A549 (cell line): ENCODE data around the gene LCN1. TPM values are rescaled to one million over a fixed set of nuclear protein-coding genes. Genes with fewer than 3 reads are reported as not detected.

Source experiments
- ATAC-seq, 2 experiments: fragments of 200-7000 bp in 1 of 2; fragments of >200 bp in 1 of 2; cut with Nextera tagmentation in 1 of 2; cut with Tn5 transposase in 1 of 2; 3 replicates each; pipeline versions ENCODE4 v1.8.0 to v1.9.1; 2018 to 2020; ENCODE audit warnings: mild to moderate bottlenecking in 1 of 2, moderate library complexity in 1 of 2
- CTCF ChIA-PET: fragments of 300-600 bp; sonication (Branson Sonifier 250); formaldehyde crosslinking; extraction: SDS; loops from one replicate; lab custom pipeline; 2021; ENCODE audit warnings: antibody characterized with exemption, inconsistent platforms; lab: Yijun Ruan, JAX
- POLR2A ChIA-PET: fragments of 350-600 bp; formaldehyde crosslinking; extraction: SDS; loops from one replicate; lab custom pipeline; 2021; ENCODE audit warnings: antibody characterized with exemption, inconsistent platforms; lab: Yijun Ruan, JAX
- DNase-seq, 2 experiments: peaks; one replicate each; pipeline versions ENCODE4 v3.0.0 to v3.0.0-alpha.2; 2011 to 2016; ENCODE audit warnings: low read depth in 1 of 2, low spot score in 1 of 2
- FAIRE-seq: peaks from 2 replicates; lab custom pipeline; 2011; peaks lifted over from hg19 to GRCh38; lab: Jason Lieb, UNC
- H3K27ac ChIP-seq, 2 experiments: fragments of >200 bp; sonication (Bioruptor Twin); formaldehyde crosslinking; 3 replicates each; pipeline ENCODE4 v1.5.1; 2016 to 2017
- H3K4me1 ChIP-seq: fragments of >200 bp; sonication (Bioruptor Twin); formaldehyde crosslinking; 3 replicates; pipeline ENCODE4 v1.6.1; 2016
- H3K4me2 ChIP-seq: fragments of >200 bp; sonication (Bioruptor Twin); formaldehyde crosslinking; 3 replicates; pipeline ENCODE4 v1.6.1; 2016
- H3K4me3 ChIP-seq: fragments of >200 bp; sonication (Bioruptor Twin); formaldehyde crosslinking; 3 replicates; pipeline ENCODE4 v1.5.1; 2016
- H3K9me3 ChIP-seq: fragments of >200 bp; sonication (Bioruptor Twin); formaldehyde crosslinking; 3 replicates; pipeline ENCODE4 v1.6.1; 2016
- CBX2 ChIP-seq: fragments of 200-600 bp; sonication (generic); IDR thresholded peaks from 2 replicates; pipeline ENCODE4 v1.6.1; 2016; ENCODE audit warnings: low read depth, mild to moderate bottlenecking, borderline replicate concordance
- EHF ChIP-seq: fragments of 250-450 bp; sonication (Bioruptor Pico); IDR thresholded peaks from 2 replicates; pipeline ENCODE4 v1.5.0; 2020; ENCODE audit warnings: mild to moderate bottlenecking
- ESRRA ChIP-seq: fragments of 150-350 bp; IDR thresholded peaks from 2 replicates; pipeline ENCODE4 v1.6.1; 2014; ENCODE audit warnings: mild to moderate bottlenecking, low read length, borderline replicate concordance
- GATA3 ChIP-seq: IDR thresholded peaks from 2 replicates; pipeline ENCODE4 v1.6.1; 2012; ENCODE audit warnings: borderline replicate concordance
- HDAC2 ChIP-seq: fragments of 200-600 bp; sonication (generic); IDR thresholded peaks from 2 replicates; pipeline ENCODE4 v1.6.1; 2016
- HOXA7 ChIP-seq: fragments of 250-450 bp; sonication (Bioruptor Pico); IDR thresholded peaks from 2 replicates; pipeline ENCODE4 v1.5.0; 2020; ENCODE audit warnings: mild to moderate bottlenecking, moderate library complexity
- HOXB5 ChIP-seq: fragments of 250-450 bp; sonication (Bioruptor Pico); IDR thresholded peaks from 2 replicates; pipeline ENCODE4 v1.5.0; 2020; ENCODE audit warnings: mild to moderate bottlenecking, moderate library complexity
- JUNB ChIP-seq: fragments of >200 bp; sonication (Bioruptor Twin); formaldehyde crosslinking; IDR thresholded peaks from 2 replicates; pipeline ENCODE4 v1.6.1; 2016
- MAZ ChIP-seq: fragments of 150-350 bp; IDR thresholded peaks from 2 replicates; pipeline ENCODE4 v1.6.1; 2014; ENCODE audit warnings: antibody characterized with exemption, low read depth, low read length, borderline replicate concordance
- NPAS2 ChIP-seq: fragments of 250-450 bp; sonication (Bioruptor Pico); IDR thresholded peaks from 2 replicates; pipeline ENCODE4 v1.8.0; 2022; ENCODE audit warnings: mild to moderate bottlenecking, moderate library complexity, borderline replicate concordance
- POLR2AphosphoS2 ChIP-seq: conservative IDR thresholded peaks from 2 replicates; pipeline ENCODE4 v1.6.1; 2012; ENCODE audit warnings: low read length, improper control_type of control experiment, inconsistent platforms
- RAD21 ChIP-seq, 2 experiments: fragments of >200 bp in 1 of 2; sonication (Bioruptor Twin) in 1 of 2; formaldehyde crosslinking in 1 of 2; IDR thresholded peaks in 1 of 2; conservative IDR thresholded peaks in 1 of 2; 2 replicates in 1 of 2; 3 replicates in 1 of 2; pipeline ENCODE4 v1.6.1; 2012 to 2018; ENCODE audit warnings: inconsistent platforms in 1 of 2
- RFX5 ChIP-seq: fragments of 450-650 bp; IDR thresholded peaks from 2 replicates; pipeline ENCODE4 v1.7.1; 2014; ENCODE audit warnings: antibody characterized with exemption, mild to moderate bottlenecking, moderate library complexity
- SMC3 ChIP-seq: fragments of >200 bp; sonication (Bioruptor Twin); formaldehyde crosslinking; IDR thresholded peaks from 3 replicates; pipeline ENCODE4 v1.6.1; 2018; ENCODE audit warnings: inconsistent platforms
- SREBF2 ChIP-seq: fragments of 450-650 bp; IDR thresholded peaks from 2 replicates; pipeline ENCODE4 v1.6.1; 2014; ENCODE audit warnings: mild to moderate bottlenecking, moderate library complexity
- TFCP2L1 ChIP-seq: fragments of 250-450 bp; sonication (Bioruptor Pico); IDR thresholded peaks from 2 replicates; pipeline ENCODE4 v1.5.0; 2021; ENCODE audit warnings: mild to moderate bottlenecking
- whole genome bisulfite sequencing: methylation state at CpG from one replicate; pipeline ENCODE4 v1.1.6; 2017; ENCODE audit errors: missing lambda C conversion rate; 5-methylcytosine and 5-hydroxymethylcytosine counted together
- polyA plus RNA-seq, 4 experiments: library from polyadenylated mRNA; depleted of rRNA in 3 of 4; stranded (reverse); fragments of >200 nt; fragmentation: RNase III in 1 of 4; extraction: RNeasy Plus Mini Kit Qiagen cat#74134 plus additional on column Dnase treatment in 1 of 4; gene quantifications; 2 replicates in 3 of 4; 3 replicates in 1 of 4; pipeline ENCODE4 v1.2.3, GENCODE V29; 2011 to 2017
- TF ChIP-seq, protein P1 (sequence below): fragments of >200 bp; sonication (Bioruptor Twin); formaldehyde crosslinking; IDR thresholded peaks from 3 replicates; pipeline ENCODE4 v1.5.1; 2016
- TF ChIP-seq, protein P2 (sequence below): fragments of 200-600 bp; sonication (generic); IDR thresholded peaks from 2 replicates; pipeline ENCODE4 v1.6.1; 2016; ENCODE audit warnings: antibody characterized with exemption, mild to moderate bottlenecking, moderate library complexity
- TF ChIP-seq, protein P3 (sequence below): fragments of 450-650 bp; IDR thresholded peaks from 2 replicates; pipeline ENCODE4 v1.6.1; 2014; ENCODE audit warnings: antibody characterized with exemption
- TF ChIP-seq, protein P4 (sequence below): IDR thresholded peaks from 2 replicates; pipeline ENCODE4 v1.6.1; 2012

LCN1 gene
- polyA plus RNA-seq, 2 of the 4 experiments (the other 2 are of a cell fraction), result not detected

DNA sequence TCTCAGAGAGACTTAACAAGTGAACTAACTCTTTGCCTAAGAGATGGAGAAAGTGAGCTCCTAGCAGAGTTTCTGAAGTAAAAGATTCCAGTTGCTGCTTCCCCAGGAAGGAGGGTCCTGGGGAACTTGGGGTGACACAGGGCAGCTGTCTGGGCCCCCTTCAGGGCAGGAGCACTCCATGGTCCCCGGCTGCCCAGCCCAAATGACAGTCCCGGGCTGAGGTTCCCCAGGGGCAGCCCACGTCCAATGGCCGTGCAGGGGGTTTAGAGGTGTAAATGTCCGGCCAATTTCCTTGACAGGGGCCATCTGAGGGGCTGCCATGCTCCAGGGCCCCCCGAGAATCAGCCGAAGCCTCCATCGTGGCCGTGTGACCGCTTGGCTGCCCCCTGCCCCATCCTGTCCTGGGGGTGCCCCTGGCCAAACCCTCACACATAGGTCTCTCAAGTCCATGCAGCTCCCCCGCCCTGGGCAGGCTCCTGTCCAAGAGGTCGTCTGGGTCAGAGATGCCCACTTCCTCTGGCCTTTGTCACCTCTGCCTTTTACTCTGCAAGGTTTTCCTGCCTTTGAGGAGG, 47.2 kb upstream of the LCN1 start:
- Histone ChIP-seq H3K9me3 (no peaks in the 10 kb centered on the region), H3K27ac (no peak overlapping the region), H3K4me2 (no peak overlapping the region), H3K4me1 (no peaks in the 10 kb centered on the region), H3K4me3 (no peak overlapping the region)
- no peak for TF ChIP-seq HOXB5
- TF ChIP-seq HOXA7 (CRISPR knock-in tag), result no peak
- 67% methylated on average over 11 of the region's 12 CpGs for WGBS
- POLR2A ChIA-PET, result no interaction called here
- no peak for FAIRE-seq
- DNase-seq, result no peak
- no peak for ATAC-seq
- CTCF ChIA-PET, result interaction anchor here (0.6 to 3.2 kb wide), 6 partner anchors 10 to 388 kb away, joined by 3 to 14 read pairs (median 10); no protein-coding TSS in a partner anchor

DNA sequence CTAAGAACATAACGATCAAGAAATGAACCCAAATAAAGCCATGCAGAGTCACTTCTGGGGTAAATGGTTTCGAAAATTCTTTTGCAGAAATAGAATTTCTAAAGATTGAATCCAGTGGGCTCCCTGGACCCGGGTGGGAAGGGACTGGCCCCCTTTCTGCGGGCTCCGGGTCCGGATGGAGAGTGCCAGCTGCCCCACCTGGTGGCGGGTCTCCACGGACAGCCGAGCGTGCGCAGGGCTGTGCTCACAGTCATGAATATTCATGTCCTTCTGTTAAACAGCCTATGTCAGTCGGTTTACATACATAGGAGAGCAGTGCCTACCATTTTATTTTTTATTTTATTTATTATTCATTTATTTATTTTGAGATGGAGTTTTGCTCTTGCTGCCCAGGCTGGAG, 46.3 kb upstream of the LCN1 start:
- POLR2A ChIA-PET, result no interaction called here
- no peak for TF ChIP-seq TFCP2L1 (CRISPR knock-in tag)
- TF ChIP-seq SMC3, result peak; percentile 33; the same call in 2 of the 3 replicates
- TF ChIP-seq SREBF2, result no peak
- TF ChIP-seq POLR2AphosphoS2, result no peak
- TF ChIP-seq, protein P1, sequence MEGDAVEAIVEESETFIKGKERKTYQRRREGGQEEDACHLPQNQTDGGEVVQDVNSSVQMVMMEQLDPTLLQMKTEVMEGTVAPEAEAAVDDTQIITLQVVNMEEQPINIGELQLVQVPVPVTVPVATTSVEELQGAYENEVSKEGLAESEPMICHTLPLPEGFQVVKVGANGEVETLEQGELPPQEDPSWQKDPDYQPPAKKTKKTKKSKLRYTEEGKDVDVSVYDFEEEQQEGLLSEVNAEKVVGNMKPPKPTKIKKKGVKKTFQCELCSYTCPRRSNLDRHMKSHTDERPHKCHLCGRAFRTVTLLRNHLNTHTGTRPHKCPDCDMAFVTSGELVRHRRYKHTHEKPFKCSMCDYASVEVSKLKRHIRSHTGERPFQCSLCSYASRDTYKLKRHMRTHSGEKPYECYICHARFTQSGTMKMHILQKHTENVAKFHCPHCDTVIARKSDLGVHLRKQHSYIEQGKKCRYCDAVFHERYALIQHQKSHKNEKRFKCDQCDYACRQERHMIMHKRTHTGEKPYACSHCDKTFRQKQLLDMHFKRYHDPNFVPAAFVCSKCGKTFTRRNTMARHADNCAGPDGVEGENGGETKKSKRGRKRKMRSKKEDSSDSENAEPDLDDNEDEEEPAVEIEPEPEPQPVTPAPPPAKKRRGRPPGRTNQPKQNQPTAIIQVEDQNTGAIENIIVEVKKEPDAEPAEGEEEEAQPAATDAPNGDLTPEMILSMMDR, result peak; percentile 46
- TF ChIP-seq HDAC2, result no peak
- TF ChIP-seq NPAS2 (CRISPR knock-in tag), result no peak
- TF ChIP-seq RAD21 (conservative IDR thresholded peaks at IDR 0.05 in 1 of 2, IDR thresholded peaks at IDR 0.05 in 1 of 2), result peak; percentile 23 to 40; a peak in 3 of 5 replicates
- TF ChIP-seq, protein P2, sequence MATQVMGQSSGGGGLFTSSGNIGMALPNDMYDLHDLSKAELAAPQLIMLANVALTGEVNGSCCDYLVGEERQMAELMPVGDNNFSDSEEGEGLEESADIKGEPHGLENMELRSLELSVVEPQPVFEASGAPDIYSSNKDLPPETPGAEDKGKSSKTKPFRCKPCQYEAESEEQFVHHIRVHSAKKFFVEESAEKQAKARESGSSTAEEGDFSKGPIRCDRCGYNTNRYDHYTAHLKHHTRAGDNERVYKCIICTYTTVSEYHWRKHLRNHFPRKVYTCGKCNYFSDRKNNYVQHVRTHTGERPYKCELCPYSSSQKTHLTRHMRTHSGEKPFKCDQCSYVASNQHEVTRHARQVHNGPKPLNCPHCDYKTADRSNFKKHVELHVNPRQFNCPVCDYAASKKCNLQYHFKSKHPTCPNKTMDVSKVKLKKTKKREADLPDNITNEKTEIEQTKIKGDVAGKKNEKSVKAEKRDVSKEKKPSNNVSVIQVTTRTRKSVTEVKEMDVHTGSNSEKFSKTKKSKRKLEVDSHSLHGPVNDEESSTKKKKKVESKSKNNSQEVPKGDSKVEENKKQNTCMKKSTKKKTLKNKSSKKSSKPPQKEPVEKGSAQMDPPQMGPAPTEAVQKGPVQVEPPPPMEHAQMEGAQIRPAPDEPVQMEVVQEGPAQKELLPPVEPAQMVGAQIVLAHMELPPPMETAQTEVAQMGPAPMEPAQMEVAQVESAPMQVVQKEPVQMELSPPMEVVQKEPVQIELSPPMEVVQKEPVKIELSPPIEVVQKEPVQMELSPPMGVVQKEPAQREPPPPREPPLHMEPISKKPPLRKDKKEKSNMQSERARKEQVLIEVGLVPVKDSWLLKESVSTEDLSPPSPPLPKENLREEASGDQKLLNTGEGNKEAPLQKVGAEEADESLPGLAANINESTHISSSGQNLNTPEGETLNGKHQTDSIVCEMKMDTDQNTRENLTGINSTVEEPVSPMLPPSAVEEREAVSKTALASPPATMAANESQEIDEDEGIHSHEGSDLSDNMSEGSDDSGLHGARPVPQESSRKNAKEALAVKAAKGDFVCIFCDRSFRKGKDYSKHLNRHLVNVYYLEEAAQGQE, result no peak

DNA sequence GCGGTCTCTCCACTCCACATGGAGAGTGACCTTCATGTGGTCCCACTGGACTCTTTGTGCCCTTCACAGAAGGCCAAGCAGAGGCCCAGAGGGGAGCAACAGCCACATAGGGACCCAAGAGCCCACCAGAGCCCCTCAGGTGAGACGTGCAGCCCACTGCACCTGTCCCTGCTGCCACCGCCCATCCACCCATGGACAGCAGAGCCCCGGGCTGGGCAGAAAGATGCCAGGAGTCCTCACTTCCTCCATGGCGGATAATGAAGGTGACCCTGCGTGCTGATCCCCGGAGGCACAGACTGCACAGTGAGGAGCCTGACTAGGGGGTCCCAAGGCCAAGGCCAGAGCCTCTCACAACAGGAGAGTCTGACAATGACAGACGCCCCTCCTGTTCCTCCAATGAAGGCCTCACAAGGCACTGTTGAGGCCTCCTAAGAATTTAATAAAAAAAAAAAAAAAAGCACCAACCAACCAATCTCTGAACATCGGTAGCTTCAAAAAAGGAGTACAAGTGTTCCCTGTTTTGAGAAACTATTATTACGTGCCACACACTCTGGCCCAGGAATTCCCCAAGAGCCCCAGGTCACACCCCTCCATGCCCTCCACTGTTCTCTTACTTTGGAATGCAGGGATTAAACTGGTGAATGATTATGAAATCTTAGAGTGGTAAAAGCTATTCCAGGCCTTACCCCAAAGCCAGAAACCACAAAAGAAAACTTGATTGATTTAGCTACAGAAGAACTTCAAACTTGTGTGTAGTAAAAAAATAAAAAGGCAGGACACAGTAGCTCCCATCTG, 44.5 kb upstream of the LCN1 start:
- no peak overlapping the region for H3K4me2 ChIP-seq
- ChIA-PET CTCF (interaction anchor here (0.6 to 2.5 kb wide), 5 partner anchors 13 to 388 kb away, joined by 4 to 8 read pairs (median 5); partner anchors contain the start of gene OLFM1), POLR2A (no interaction called here)
- 76% methylated on average over 6 of the region's 10 CpGs for WGBS
- no peak for FAIRE-seq
- no peak for ATAC-seq
- H3K9me3 ChIP-seq, result no peaks in the 10 kb centered on the region
- no peak overlapping the region for H3K4me3 ChIP-seq
- H3K4me1 ChIP-seq, result peaks cover 7% of the 10 kb centered on the region
- no peak overlapping the region for H3K27ac ChIP-seq
- no peak for DNase-seq
- TF ChIP-seq GATA3 (no peak), CBX2 (no peak), HOXB5 (no peak), JUNB (no peak), RFX5 (no peak), EHF (CRISPR knock-in tag) (no peak), ESRRA (no peak), MAZ (no peak)
- TF ChIP-seq, protein P3, sequence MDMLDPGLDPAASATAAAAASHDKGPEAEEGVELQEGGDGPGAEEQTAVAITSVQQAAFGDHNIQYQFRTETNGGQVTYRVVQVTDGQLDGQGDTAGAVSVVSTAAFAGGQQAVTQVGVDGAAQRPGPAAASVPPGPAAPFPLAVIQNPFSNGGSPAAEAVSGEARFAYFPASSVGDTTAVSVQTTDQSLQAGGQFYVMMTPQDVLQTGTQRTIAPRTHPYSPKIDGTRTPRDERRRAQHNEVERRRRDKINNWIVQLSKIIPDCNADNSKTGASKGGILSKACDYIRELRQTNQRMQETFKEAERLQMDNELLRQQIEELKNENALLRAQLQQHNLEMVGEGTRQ, result no peak
- TF ChIP-seq, protein P2, result no peak
- TF ChIP-seq, protein P4, sequence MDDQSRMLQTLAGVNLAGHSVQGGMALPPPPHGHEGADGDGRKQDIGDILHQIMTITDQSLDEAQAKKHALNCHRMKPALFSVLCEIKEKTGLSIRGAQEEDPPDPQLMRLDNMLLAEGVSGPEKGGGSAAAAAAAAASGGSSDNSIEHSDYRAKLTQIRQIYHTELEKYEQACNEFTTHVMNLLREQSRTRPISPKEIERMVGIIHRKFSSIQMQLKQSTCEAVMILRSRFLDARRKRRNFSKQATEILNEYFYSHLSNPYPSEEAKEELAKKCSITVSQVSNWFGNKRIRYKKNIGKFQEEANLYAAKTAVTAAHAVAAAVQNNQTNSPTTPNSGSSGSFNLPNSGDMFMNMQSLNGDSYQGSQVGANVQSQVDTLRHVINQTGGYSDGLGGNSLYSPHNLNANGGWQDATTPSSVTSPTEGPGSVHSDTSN, result no peak

More for the DNA sequence above, 46.3 kb upstream of the LCN1 start:
- Histone ChIP-seq H3K4me2 (no peak overlapping the region), H3K27ac (no peak overlapping the region), H3K4me1 (no peaks in the 10 kb centered on the region), H3K9me3 (no peaks in the 10 kb centered on the region), H3K4me3 (no peak overlapping the region)
- WGBS, result 19% methylated on average over 12 of the region's 12 CpGs
- FAIRE-seq (no peak), DNase-seq (peak; percentile 60 to 64), ATAC-seq (peak; percentile 57 to 88; a peak in 4 of 6 replicates)
- CTCF ChIA-PET, result interaction anchor here (0.6 to 3.2 kb wide), 7 partner anchors 9 to 388 kb away, joined by 3 to 14 read pairs (median 8); no protein-coding TSS in a partner anchor
